T-helper 1 cell treated with Interleukin-12 subunit alpha and Interleukin-12 subunit beta and Interleukin-4 antibody, amounts not matched to agents 30 μg/mL and 1 μg/mL, for 36 hours (primary cell): ENCODE measurements around the gene SYT2.
"Not testable (repeated sequence)": the region's sequence is repeated elsewhere in the genome, so short reads cannot be mapped to it uniquely, and the experiment has no call there.

Experiments
- H3K27ac Mint-ChIP-seq: one replicate; pipeline ENCODE4 v1.8.0; 2021; ENCODE audit warnings: mild to moderate bottlenecking, mixed read lengths
- H3K27me3 Mint-ChIP-seq: one replicate; pipeline ENCODE4 v1.8.0; 2021; ENCODE audit warnings: low read depth, mixed read lengths
- H3K36me3 Mint-ChIP-seq: one replicate; pipeline ENCODE4 v1.8.0; 2021; ENCODE audit warnings: low read depth, mixed read lengths
- H3K4me1 Mint-ChIP-seq: one replicate; pipeline ENCODE4 v1.8.0; 2021; ENCODE audit warnings: low read depth, mixed read lengths
- H3K4me3 Mint-ChIP-seq: one replicate; pipeline ENCODE4 v1.8.0; 2021; ENCODE audit warnings: mild to moderate bottlenecking, moderate library complexity, mixed read lengths
- H3K9me3 Mint-ChIP-seq: one replicate; pipeline ENCODE4 v1.8.0; 2021; ENCODE audit warnings: mixed read lengths

The SYT2 gene

GRCh38 chr1:202550088-202550487 lies 160.2 kb downstream of the SYT2 start:
- H3K4me3 Mint-ChIP-seq, H3K9me3 Mint-ChIP-seq, H3K27me3 Mint-ChIP-seq, H3K36me3 Mint-ChIP-seq, H3K27ac Mint-ChIP-seq: not testable (repeated sequence)
- H3K4me1 Mint-ChIP-seq = peaks cover 17% of the 10 kb centered on the region

- peaks cover 13% of the 10 kb centered on the region for H3K4me1 Mint-ChIP-seq
- no peaks in the 10 kb centered on the region for H3K9me3 Mint-ChIP-seq
- H3K27ac Mint-ChIP-seq = no peak overlapping the region
- no peaks in the 10 kb centered on the region for H3K27me3 Mint-ChIP-seq
- H3K36me3 Mint-ChIP-seq = no peaks in the 10 kb centered on the region
- H3K4me3 Mint-ChIP-seq = no peak overlapping the region
Observed at GRCh38 chr1:202547215-202547614, 163.0 kb downstream of the SYT2 start.

GRCh38 chr1:202546796-202547195 lies 163.5 kb downstream of the SYT2 start:
- not testable (repeated sequence) for H3K4me3 Mint-ChIP-seq, H3K9me3 Mint-ChIP-seq, H3K27me3 Mint-ChIP-seq, H3K27ac Mint-ChIP-seq, H3K36me3 Mint-ChIP-seq
- H3K4me1 Mint-ChIP-seq = peaks cover 13% of the 10 kb centered on the region

GRCh38 chr1:202546377-202546776 lies 163.9 kb downstream of the SYT2 start:
- H3K36me3 Mint-ChIP-seq, H3K9me3 Mint-ChIP-seq, H3K27ac Mint-ChIP-seq, H3K27me3 Mint-ChIP-seq, H3K4me3 Mint-ChIP-seq: not testable (repeated sequence)
- peaks cover 13% of the 10 kb centered on the region for H3K4me1 Mint-ChIP-seq

- not testable (repeated sequence) for H3K36me3 Mint-ChIP-seq, H3K27me3 Mint-ChIP-seq, H3K9me3 Mint-ChIP-seq, H3K27ac Mint-ChIP-seq, H3K4me3 Mint-ChIP-seq
- peaks cover 13% of the 10 kb centered on the region for H3K4me1 Mint-ChIP-seq
Observed at GRCh38 chr1:202545647-202546303, 164.5 kb downstream of the SYT2 start.

GRCh38 chr1:202544766-202545449 lies 165.3 kb downstream of the SYT2 start:
- not testable (repeated sequence) for H3K27me3 Mint-ChIP-seq, H3K36me3 Mint-ChIP-seq, H3K4me3 Mint-ChIP-seq, H3K27ac Mint-ChIP-seq, H3K9me3 Mint-ChIP-seq
- H3K4me1 Mint-ChIP-seq = peaks cover 13% of the 10 kb centered on the region

GRCh38 chr1:202543537-202543936 lies 166.7 kb downstream of the SYT2 start:
- not testable (repeated sequence) for H3K27me3 Mint-ChIP-seq

GRCh38 chr1:202542415-202542814 lies 167.8 kb downstream of the SYT2 start:
- not testable (repeated sequence) for H3K36me3 Mint-ChIP-seq, H3K27me3 Mint-ChIP-seq, H3K9me3 Mint-ChIP-seq, H3K4me3 Mint-ChIP-seq, H3K27ac Mint-ChIP-seq
- peaks cover 13% of the 10 kb centered on the region for H3K4me1 Mint-ChIP-seq

More at GRCh38 chr1:202543537-202543936, 166.7 kb downstream of the SYT2 start:
- H3K4me1 Mint-ChIP-seq = peaks cover 13% of the 10 kb centered on the region
- not testable (repeated sequence) for H3K9me3 Mint-ChIP-seq, H3K36me3 Mint-ChIP-seq, H3K4me3 Mint-ChIP-seq, H3K27ac Mint-ChIP-seq

GRCh38 chr1:202540858-202541257 lies 169.4 kb downstream of the SYT2 start:
- H3K27me3 Mint-ChIP-seq, H3K4me1 Mint-ChIP-seq, H3K27ac Mint-ChIP-seq, H3K9me3 Mint-ChIP-seq, H3K36me3 Mint-ChIP-seq, H3K4me3 Mint-ChIP-seq: not testable (repeated sequence)
